Loucy (cell line): ENCODE results near the gene GOLT1B.

Experiments used
- H2AFZ ChIP-seq: fragments of 200-600 bp; sonication (generic); 2 replicates; pipeline ENCODE4 v1.6.0; 2016; ENCODE audit warnings: antibody characterized with exemption, mild to moderate bottlenecking, low read length, moderate library complexity
- H3F3A ChIP-seq: fragments of 200-600 bp; 2 replicates; pipeline ENCODE4 v1.6.0; 2016; ENCODE audit warnings: antibody characterized with exemption, low read depth, mild to moderate bottlenecking
- H3K27me3 ChIP-seq: fragments of 200-600 bp; sonication (generic); 2 replicates; pipeline ENCODE4 v1.6.1; 2014; ENCODE audit warnings: low read length, mild to moderate bottlenecking; ENCODE audit not compliant: insufficient read depth, poor library complexity, severe bottlenecking
- H3K36me3 ChIP-seq: fragments of 200-600 bp; sonication (generic); 2 replicates; pipeline ENCODE4 v1.6.1; 2016; ENCODE audit warnings: low read length; ENCODE audit not compliant: insufficient read depth
- H3K4me1 ChIP-seq: fragments of 200-600 bp; sonication (generic); 2 replicates; pipeline ENCODE4 v1.5.1; 2014; ENCODE audit warnings: low read length, mild to moderate bottlenecking; ENCODE audit not compliant: insufficient read depth, poor library complexity, severe bottlenecking
- H3K4me2 ChIP-seq: fragments of 200-600 bp; sonication (generic); 2 replicates; pipeline ENCODE4 v1.6.0; 2014; ENCODE audit warnings: antibody characterized with exemption, low read length, low read depth, mild to moderate bottlenecking; ENCODE audit not compliant: poor library complexity, severe bottlenecking
- H3K4me3 ChIP-seq: fragments of 200-600 bp; sonication (generic); 2 replicates; pipeline ENCODE4 v1.5.1; 2014; ENCODE audit warnings: low read length, mild to moderate bottlenecking, mixed read lengths; ENCODE audit not compliant: poor library complexity, severe bottlenecking
- H3K79me2 ChIP-seq: fragments of 200-600 bp; sonication (generic); 2 replicates; pipeline ENCODE4 v1.6.1; 2014; ENCODE audit warnings: low read length; ENCODE audit not compliant: insufficient read depth
- H3K9ac ChIP-seq: fragments of 200-600 bp; sonication (generic); 2 replicates; pipeline ENCODE4 v1.6.0; 2014; ENCODE audit warnings: mild to moderate bottlenecking, low read depth, low read length, moderate library complexity; ENCODE audit not compliant: poor library complexity, severe bottlenecking
- H3K9me2 ChIP-seq: fragments of 200-600 bp; sonication (generic); replicated peaks from 2 replicates; pipeline ENCODE4 v1.6.1; 2016; ENCODE audit warnings: low read depth, low read length, mixed read lengths
- H3K9me3 ChIP-seq: fragments of 200-600 bp; sonication (generic); 2 replicates; pipeline ENCODE4 v1.6.1; 2014; ENCODE audit warnings: mild to moderate bottlenecking, antibody characterized with exemption, low read length, low read depth; ENCODE audit not compliant: insufficient read depth
- H4K20me1 ChIP-seq: fragments of 200-600 bp; sonication (generic); 2 replicates; pipeline ENCODE4 v1.6.0; 2014; ENCODE audit warnings: antibody characterized with exemption, low read length, mild to moderate bottlenecking; ENCODE audit not compliant: insufficient read depth, poor library complexity, severe bottlenecking
- EZH2phosphoT487 ChIP-seq: fragments of 200-600 bp; IDR thresholded peaks from 2 replicates; pipeline ENCODE4 v1.6.1; 2018; ENCODE audit warnings: antibody characterized with exemption, mild to moderate bottlenecking, moderate library complexity, borderline replicate concordance
- TF ChIP-seq, protein P1 (sequence below): fragments of 200-600 bp; sonication (generic); conservative IDR thresholded peaks from 2 replicates; pipeline ENCODE4 v1.5.1; 2014; ENCODE audit warnings: mild to moderate bottlenecking, antibody characterized with exemption, low read length

GOLT1B gene

DNA sequence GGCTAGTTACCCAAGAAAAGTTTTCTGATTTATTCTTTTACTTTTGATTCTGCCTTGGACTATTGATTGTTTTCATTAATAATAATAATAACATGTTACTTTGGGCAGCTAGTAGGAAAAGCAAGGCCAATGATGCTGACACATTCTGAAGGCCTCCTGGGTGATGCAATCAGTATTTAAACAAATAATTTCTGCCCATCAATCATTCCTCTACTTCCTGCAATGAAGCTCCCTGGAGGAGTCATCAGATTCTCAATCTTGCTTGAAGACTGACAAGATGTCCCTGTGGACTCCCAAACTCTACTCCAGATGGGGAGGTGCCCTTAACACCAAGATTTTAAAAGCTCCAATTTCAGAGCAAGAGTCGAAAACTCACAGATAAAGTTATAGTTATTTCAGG, 24.5 kb downstream of the GOLT1B start, which contains the start of gene SPX:
Gene SPX, plus strand, starts transcription at position 244 of the 400 bp plus-strand sequence. CDS start 177 bp downstream, outside the sequence.
- no peak within 1 kb of the TSS for H2AFZ ChIP-seq
- H3K4me1 ChIP-seq = no peaks in the 10 kb centered on the region
- H3K4me2 ChIP-seq = no peak within 1 kb of the TSS

DNA sequence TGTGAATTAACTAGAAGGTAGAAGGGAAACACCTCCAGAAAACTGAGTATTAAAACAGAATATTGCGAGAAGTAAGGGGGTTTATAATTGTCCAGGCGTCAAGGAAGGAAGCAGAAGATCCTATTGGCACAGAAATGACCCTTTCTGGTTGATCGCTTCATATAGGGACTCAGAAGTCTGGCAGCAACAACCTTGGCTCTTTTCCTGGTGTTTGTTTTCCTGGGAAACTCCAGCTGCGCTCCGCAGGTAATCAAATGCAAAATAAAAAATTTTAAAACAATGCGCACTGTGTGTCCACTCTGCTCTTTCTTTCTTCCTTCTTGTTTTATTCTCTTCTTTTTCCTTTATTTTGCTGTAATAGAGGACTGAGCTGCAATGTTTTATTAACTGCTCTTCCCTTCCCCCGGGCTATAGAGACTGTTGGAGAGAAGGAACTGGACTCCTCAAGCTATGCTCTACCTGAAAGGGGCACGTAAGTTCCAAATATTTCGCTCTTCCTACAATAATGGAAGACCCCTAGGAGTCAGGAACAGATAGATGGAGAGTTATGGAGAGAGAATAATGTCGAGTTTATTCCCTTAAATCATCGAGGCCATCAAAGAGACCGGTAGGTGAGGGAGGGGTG, 25.2 kb downstream of the GOLT1B start:
- H3F3A ChIP-seq = no peaks in the 10 kb centered on the region
- no peak for TF ChIP-seq EZH2phosphoT487
- TF ChIP-seq, protein P1, sequence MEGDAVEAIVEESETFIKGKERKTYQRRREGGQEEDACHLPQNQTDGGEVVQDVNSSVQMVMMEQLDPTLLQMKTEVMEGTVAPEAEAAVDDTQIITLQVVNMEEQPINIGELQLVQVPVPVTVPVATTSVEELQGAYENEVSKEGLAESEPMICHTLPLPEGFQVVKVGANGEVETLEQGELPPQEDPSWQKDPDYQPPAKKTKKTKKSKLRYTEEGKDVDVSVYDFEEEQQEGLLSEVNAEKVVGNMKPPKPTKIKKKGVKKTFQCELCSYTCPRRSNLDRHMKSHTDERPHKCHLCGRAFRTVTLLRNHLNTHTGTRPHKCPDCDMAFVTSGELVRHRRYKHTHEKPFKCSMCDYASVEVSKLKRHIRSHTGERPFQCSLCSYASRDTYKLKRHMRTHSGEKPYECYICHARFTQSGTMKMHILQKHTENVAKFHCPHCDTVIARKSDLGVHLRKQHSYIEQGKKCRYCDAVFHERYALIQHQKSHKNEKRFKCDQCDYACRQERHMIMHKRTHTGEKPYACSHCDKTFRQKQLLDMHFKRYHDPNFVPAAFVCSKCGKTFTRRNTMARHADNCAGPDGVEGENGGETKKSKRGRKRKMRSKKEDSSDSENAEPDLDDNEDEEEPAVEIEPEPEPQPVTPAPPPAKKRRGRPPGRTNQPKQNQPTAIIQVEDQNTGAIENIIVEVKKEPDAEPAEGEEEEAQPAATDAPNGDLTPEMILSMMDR = no peak
- H3K9ac ChIP-seq = no peak overlapping the region
- no peaks in the 10 kb centered on the region for H3K9me3 ChIP-seq
- H3K4me3 ChIP-seq = no peak overlapping the region
- H3K79me2 ChIP-seq = no peaks in the 10 kb centered on the region
- H3K9me2 ChIP-seq = no peaks in the 10 kb centered on the region
- no peaks in the 10 kb centered on the region for H4K20me1 ChIP-seq
- no peaks in the 10 kb centered on the region for H3K36me3 ChIP-seq
- no peaks in the 10 kb centered on the region for H3K4me1 ChIP-seq
- H3K4me2 ChIP-seq = no peak overlapping the region
- no peaks in the 10 kb centered on the region for H3K27me3 ChIP-seq
- H2AFZ ChIP-seq = no peak overlapping the region

More for the DNA sequence above, 24.5 kb downstream of the GOLT1B start, which contains the start of gene SPX:
- no peaks in the 10 kb centered on the region for H3K36me3 ChIP-seq
- H3K79me2 ChIP-seq = no peaks in the 10 kb centered on the region
- no peak for TF ChIP-seq EZH2phosphoT487
- TF ChIP-seq, protein P1 = no peak
- no peak within 1 kb of the TSS for H3K9ac ChIP-seq
- H4K20me1 ChIP-seq = no peaks in the 10 kb centered on the region
- no peak within 1 kb of the TSS for H3K4me3 ChIP-seq
- H3K27me3 ChIP-seq = no peaks in the 10 kb centered on the region
- H3K9me2 ChIP-seq = no peaks in the 10 kb centered on the region
- no peaks in the 10 kb centered on the region for H3F3A ChIP-seq
- no peaks in the 10 kb centered on the region for H3K9me3 ChIP-seq

DNA sequence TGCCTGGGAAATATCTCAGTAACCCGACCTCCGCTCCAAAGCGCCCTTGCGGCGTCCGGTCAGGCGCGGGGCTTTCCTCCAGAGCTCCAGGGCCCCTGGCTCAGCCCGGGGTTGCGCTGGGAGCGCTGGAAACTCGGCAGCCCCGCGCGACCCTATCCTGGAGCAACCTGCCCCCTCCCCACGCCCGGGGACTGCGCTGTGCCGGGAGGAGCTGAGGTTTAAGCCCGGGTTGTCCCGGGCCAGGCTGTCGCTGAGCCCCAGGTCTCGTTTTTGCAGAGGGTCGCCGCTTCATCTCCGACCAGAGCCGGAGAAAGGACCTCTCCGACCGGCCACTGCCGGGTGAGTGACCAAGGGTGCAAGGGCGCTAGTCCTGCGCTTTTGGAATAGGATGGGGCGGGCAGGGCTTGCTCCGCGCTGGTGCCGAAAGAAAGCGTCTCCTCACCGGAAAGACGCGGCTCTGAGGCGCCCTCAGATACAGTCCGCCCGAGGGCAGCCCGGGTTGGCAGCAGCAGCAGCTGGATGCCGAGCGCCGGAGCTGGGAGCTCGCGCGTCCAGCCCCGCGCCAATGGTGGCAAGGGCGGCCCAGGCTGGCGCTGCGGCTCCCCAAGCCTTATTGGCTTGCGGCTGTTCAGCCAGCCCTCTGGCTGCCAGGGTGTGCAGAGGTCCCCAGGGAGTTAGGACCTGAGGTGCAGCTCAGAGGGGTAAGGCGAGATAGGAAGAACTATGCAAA, 26.0 kb downstream of the GOLT1B start:
- Histone ChIP-seq H3K9me2 (no peaks in the 10 kb centered on the region), H4K20me1 (no peaks in the 10 kb centered on the region), H2AFZ (no peak overlapping the region), H3K36me3 (no peaks in the 10 kb centered on the region), H3F3A (no peaks in the 10 kb centered on the region), H3K9me3 (no peaks in the 10 kb centered on the region), H3K4me3 (no peak overlapping the region), H3K79me2 (no peaks in the 10 kb centered on the region), H3K27me3 (no peaks in the 10 kb centered on the region), H3K9ac (no peak overlapping the region), H3K4me1 (no peaks in the 10 kb centered on the region), H3K4me2 (no peak overlapping the region)
- TF ChIP-seq, protein P1 = no peak
- TF ChIP-seq EZH2phosphoT487 = no peak
